GM19099 (cell line): ENCODE results near the gene HAUS7.

ENCODE experiments used
- POLR2A ChIP-seq: IDR thresholded peaks from 3 replicates; pipeline ENCODE4 v1.6.1; 2011; ENCODE audit warnings: low read depth; ENCODE audit not compliant: insufficient read length; ENCODE audit errors: extremely low read depth

Gene HAUS7

DNA sequence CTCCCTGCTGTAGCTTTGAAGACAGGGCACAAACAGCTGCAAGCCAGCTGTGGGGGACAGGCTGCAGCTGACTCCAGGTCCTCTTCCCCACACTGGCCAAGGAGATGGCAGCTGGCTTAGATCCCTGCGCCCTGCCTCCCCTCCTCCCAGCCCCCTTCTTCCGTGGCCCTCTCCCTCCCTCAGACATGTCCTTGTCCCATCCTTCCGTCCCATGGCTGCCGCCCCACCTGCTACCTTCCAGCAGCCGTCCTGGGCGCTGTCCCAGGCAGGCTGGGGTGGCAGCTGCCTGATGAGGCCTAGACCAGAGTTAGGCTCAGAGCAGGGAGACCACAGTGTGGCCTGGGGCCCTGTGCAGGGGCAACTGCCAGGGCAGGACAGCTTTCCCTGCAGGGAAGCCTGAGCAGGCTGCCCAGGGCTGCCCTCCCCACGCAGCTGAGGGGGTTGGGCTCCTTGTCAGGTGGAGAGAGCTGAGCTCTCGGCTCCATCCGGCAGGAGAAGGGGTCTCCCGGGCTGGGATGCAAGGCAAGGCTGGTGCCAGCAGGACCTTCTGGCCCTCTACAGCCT is 21.1 kb upstream of the HAUS7 start:
- TF ChIP-seq POLR2A = no peak

DNA sequence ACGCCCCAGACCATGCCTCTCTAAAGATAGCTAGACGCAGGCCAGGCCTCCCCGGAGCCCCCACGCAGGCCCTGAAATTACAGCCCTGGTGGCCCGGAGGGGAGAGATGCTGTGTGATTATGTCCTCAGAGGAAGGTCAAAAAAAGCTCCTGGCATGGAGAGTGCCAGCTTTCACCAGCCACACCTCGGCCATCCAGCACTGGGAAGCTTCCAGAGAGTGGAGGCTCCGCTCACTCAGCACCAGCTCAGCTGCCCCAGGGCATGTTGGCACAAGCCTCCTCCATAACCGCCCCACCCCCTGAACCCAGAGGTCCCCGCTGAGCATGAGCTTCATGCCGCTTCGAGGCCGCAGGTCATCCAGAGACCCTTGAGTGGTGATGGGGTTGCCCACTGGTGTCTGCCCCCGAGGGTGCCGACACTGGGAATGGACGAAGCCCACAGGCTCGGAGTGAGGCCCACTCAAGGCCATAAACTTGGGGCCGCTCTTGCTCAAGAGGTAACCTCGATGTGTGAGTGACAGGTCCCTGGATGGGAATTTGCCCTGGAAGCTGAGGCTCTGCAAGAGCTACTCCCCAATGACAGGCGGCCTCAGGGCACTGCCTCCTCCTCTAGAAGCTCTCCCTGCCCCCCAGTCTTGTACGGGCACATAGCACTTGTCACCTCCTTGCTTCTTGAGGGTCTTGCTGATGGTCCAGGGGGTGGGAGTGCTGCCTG is 20.0 kb upstream of the HAUS7 start:
- TF ChIP-seq POLR2A = no peak

DNA sequence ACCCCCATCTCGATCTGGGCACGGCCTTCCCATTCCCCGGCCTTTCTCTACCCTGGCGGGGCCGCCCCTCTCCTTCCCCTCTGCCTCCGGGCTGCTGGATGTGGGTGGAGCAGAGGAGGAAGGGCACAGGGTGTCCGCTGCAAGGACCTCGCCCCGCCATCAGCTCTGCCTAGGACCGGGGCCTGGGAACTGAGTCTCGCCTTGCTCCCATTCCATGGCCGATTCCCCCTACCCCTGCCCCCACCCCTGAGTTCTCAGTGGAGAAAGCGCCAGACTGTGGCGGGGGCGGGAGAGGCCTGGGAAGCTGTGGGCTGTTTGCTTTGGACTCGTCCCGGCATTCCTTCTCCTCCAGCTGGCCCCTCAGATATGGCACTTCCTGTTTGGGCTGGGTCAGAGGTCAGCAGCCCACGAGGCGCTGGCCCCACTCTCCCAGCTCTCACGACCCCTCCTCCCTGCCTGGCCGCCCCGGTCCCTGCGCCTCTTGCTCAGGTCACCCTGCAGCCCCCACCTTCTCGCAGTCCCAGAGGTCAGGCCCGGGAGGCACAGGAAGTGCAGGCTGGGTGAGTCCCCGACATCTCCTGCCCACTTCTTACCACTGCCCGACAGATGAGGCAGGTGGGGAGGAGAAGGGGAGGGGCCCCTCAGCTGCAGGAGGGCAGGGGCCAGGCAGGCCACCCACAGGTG is 18.0 kb upstream of the HAUS7 start:
- TF ChIP-seq POLR2A = no peak

DNA sequence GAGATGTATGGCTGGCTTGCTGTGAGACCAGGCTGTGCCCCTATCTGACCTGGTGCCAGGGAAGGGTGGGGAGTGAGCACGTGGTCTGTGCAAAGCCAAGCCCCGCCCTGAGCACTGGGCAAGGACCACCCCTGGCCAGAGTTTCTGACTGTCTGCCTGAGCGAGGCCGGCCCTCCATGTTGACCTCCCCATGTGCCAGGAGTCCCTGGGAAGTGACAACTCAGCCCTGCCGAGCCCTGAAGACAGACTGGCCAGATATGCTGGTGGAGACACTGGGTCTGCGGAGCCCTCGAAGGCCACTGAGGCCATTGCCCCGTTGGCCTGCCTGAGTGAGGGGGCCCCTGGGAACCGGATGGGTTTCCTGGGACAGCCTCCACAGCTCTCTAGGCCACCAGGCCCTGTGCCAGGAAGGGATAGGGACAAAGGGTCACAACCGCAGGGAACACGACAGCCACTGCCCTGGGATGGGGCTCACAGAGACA is 17.3 kb upstream of the HAUS7 start:
- no peak for TF ChIP-seq POLR2A

DNA sequence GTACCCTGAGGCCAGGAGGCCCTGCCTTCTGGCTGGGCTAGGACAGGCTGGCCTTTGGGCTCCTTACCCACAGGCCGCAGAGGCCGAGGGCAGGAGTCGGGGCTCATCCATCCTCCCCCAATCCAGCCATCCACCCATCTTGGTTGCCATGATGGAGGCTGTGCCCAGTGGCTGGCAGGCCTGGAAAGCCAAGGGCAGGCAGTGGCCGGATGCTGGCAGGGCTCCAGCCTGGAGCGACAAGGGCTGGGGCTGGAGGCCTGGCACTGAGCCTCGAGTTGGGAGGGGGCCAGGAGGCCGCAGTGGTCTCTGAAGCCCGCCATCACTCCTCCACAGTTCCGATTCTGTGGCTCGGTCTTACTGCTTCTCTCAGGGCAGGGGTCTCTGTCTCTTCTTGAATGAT is 15.8 kb upstream of the HAUS7 start:
- no peak for TF ChIP-seq POLR2A

DNA sequence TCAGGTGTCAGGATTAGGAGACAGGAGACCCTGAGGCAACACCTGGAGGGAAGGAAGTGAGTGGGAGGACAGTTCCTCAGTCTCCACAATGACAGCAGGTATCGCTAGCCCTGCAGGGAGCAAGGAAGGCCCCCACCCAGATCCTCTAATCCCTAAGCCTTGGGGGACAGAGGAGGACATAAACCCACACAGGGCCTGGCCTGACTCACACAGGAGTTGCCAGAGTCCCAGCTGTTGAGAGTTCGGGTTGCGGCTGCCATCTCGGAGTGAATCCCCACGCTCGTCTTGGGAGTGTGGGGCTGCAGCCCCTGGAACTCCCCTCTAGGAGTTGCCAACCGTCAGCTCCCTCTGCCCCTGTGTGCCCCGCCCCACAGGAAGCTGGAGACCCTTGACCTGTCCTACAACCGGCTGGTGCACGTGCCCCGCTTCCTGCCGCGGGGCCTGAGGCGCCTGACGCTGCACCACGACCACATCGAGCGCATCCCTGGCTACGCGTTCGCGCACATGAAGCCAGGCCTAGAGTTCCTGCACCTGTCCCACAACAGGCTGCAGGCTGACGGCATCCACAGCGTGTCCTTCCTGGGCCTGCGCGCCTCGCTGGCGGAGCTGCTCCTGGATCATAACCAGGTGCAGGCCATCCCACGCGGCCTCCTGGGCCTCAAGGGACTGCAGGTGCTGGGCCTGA is 15.2 kb upstream of the HAUS7 start:
- no peak for TF ChIP-seq POLR2A

DNA sequence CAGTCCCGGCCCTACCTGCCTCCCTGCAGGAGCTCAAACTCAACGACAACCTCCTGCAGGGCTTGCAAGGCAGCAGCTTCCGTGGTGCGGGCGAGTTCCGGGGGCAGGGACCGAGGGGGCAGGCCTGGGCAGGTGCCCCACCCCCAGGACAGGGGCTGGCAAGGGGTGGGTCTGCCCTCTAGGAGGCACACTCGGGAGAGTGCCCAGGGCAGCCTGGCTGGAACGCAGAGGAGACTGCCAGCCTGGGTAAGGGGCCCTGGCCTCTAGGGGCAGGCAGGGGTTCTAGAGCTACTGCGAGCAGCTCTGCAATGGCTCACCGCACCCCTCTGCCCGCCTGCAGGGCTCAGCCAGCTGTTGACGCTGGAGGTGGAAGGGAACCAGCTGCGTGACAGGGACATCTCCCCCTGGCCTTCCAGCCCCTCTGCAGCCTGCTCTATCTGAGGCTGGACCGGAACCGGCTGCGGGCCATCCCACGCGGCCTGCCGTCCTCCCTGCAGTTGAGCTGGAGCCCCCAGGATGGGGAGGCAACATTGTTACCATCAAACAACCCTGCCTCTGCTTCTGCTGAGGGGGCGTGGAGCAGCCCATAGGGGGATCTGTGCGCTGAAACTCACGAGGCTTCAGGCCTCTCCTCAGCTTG is 12.1 kb upstream of the HAUS7 start:
- no peak for TF ChIP-seq POLR2A

DNA sequence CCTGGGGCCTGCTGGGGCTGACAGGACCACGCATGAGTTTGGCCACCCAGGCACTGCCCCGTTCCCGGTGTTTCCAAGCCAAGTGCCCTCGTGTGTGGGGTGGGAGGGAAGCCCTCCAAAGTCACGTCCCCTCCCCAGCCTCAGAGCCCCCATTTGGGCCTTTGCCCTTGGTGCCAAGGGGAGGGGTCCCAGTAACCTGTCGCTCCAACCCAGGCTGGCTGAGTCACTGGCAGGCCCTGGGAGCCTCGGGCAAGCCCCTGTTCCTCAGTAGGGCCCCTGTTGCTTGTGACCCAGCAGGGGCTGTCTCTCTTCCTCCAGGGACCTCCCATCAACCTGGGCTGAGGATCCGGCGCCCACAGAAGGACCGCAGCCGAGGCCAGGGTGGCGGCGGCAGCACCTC is 10.7 kb upstream of the HAUS7 start:
- no peak for TF ChIP-seq POLR2A

DNA sequence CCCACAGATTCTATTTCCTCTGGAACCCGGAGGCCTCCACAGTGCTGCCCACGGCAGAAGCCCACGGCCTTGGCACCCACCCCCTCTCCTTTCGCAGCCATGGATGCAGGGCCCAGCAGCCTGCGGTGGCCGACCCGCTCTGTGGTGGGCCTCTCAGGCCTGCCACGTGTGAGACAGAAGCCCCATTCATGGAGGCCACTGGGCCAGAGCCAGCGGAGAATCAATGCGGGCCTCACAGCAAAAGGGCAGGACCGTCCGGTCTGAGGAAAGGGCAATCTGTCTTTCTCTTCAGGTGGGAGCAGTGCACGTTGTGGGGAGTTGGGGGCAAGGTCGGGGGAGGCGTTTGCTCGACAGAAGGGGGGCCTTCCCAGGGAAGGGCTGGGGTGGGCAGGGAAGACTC is 8.4 kb upstream of the HAUS7 start:
- no peak for TF ChIP-seq POLR2A

DNA sequence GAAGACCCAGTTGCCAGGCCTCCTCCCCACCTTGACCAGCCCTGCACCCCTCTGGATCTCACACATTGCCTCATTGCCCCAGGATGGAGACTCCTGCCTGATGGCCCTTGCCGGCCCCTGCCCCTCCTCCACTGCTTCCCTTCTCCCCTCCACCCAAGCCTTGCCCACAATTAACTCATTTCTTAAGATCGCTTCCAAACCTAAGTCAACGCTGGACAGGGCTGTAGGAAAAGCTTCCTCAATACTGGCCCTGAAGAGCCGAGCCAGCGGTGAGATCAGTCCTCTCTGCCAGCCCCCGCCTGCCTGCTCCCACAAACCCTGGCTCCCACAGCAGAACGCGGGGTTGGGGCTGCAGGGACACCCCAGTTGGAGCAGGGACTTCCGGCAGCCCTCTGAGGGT is 7.5 kb upstream of the HAUS7 start:
- TF ChIP-seq POLR2A = no peak

DNA sequence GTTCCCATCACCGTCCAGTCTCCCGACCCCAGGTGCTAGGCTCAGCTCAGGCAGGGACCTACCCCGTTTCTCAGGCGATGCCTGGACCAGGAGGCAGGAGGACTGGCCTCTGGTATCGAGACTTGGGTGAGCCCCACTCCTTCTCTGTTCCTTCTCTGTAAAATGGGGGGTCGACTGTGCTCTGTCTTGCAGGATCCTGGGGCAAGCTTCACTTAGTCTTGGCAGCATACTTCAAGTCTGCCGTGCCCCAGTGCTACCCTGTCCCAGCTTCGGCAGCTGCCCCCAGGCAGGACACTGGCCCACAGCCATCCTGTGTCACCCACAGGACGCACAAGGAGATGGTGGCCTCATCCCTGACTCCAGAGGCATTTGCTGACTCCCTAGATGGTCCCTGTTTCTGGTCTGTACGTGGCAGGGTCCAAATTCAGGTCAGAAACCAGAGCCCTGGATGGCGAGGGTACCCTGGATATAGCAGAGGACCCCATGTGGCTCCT is 7.0 kb upstream of the HAUS7 start:
- no peak for TF ChIP-seq POLR2A

DNA sequence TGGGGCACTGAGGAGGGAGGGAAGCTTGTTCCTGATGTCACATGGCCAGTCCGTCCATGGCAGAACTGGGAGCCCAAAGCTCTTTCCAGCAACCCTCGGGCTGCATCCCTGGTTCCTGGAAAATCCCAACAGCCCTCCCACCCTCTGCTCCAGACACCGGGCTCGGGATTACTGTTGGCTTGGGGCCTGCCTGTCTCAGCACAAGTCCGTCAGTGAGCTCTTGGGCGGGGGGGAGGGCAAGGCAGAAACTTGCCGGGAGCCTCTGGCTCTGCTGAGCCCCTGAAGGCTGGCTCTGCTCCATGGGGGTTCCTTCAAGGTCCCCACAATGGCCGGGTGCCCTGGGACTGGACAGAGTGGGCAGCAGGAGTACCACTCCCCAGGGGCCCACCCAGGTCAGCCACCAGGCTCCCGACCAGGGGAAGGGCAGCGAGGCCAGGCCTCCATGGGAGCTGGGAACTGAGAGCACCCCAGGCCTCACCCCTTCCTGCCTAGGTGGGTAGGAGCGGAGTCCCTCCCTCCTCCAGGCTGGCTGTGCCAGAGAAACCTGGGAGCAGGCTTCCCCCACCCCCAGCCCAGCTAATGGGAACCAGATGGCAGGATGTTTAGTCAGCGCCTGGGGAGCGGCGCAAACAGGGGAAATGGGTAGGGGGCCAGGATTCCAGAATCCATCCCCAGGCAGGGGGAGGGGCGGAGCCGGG is 6.4 kb upstream of the HAUS7 start:
- no peak for TF ChIP-seq POLR2A

DNA sequence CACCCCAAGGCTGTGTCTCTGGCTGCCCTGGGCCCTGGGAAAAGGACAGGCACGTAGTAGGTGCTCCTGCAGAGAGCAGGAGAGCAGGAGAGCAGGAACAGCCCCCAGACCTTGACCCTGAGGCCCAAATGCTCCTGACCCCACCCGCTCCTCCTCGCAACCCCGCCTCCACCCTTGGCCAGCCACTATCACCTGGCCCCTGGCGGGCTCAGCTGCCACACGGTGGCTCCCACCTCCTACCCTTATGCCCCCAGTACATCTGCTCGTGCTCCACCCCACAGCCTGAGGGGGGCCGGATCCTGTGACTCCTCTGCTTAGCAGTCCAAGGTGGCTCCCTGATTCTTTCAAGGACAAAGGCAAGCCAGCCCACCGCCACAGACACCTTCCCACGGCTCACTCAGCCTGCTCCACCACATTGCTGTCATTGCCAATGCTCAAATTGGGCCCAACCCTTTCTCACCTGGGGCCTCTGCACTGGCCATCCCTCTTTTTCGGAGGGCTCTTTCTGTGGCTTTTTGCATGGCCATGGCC is 5.4 kb upstream of the HAUS7 start:
- no peak for TF ChIP-seq POLR2A

DNA sequence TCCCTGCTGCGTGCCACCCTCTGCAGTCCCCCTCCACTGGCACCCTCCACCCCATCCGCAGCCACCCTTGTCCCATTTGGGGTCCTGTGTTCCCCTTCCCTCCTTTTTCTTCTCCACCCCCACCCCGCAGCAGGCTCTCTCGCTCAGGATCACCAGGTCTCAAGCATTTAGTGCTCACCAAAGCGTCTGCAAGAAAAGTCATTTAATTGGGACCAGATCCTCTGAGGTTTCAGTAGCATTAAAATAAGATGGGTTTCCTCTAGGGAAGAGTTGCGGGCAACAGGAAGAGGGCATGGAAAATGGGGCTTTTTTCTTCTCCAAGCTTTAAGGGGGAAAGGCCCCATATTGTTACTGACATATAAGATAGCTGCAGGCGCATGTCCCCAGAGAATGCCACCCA is 4.9 kb upstream of the HAUS7 start:
- TF ChIP-seq POLR2A = no peak
